CD8-positive, alpha-beta memory T cell (primary cell): Measurements from ENCODE around the gene DNASE1L1. TPM values are rescaled to one million over a fixed set of nuclear protein-coding genes. Genes with fewer than 3 reads are reported as not detected.
A peak's percentile ranks its signal among the peaks of the same experiment; 100 is the strongest.

Experiments used
- CTCF ChIA-PET: fragments of 350-600 bp; sonication (Branson Sonifier 250); formaldehyde crosslinking; loops from one replicate; lab custom pipeline; 2021; ENCODE audit warnings: antibody characterized with exemption; lab: Charles Lee
- POLR2A ChIA-PET: fragments of 350-600 bp; sonication (Branson Sonifier 250); formaldehyde crosslinking; loops from one replicate; lab custom pipeline; 2021; ENCODE audit warnings: antibody characterized with exemption; lab: Charles Lee
- DNase-seq, 5 donors: peaks; one replicate each; pipeline versions ENCODE4 v3.0.0 to v3.0.0-alpha.2; 2020 to 2022; ENCODE audit warnings: mixed read lengths in 1 of 5
- H3K27ac ChIP-seq: one replicate; pipeline ENCODE4 v1.7.0; 2013; ENCODE audit warnings: low read depth, mild to moderate bottlenecking, low read length, moderate library complexity
- H3K27me3 ChIP-seq: 2 replicates; pipeline ENCODE4 v1.7.0; 2013; ENCODE audit warnings: low read length, mild to moderate bottlenecking; ENCODE audit not compliant: insufficient read depth, poor library complexity, severe bottlenecking
- H3K36me3 ChIP-seq: 2 replicates; pipeline ENCODE4 v1.7.0; 2013; ENCODE audit warnings: mild to moderate bottlenecking, low read length, moderate library complexity; ENCODE audit not compliant: insufficient read depth
- H3K4me1 ChIP-seq: 2 replicates; pipeline ENCODE4 v1.7.0; 2013; ENCODE audit warnings: mild to moderate bottlenecking, low read length, moderate library complexity; ENCODE audit not compliant: insufficient read depth
- H3K4me3 ChIP-seq: 2 replicates; pipeline ENCODE4 v1.7.0; 2013; ENCODE audit warnings: mild to moderate bottlenecking, low read length
- H3K9me3 ChIP-seq: 2 replicates; pipeline ENCODE4 v1.7.0; 2013; ENCODE audit warnings: mild to moderate bottlenecking, low read length
- H3K27ac Mint-ChIP-seq, 8 donors: one replicate each; pipeline ENCODE4 v1.8.0; 2020 to 2021; ENCODE audit warnings: mixed read lengths in 8 of 8, mild to moderate bottlenecking in 6 of 8, inconsistent platforms in 3 of 8, moderate library complexity in 3 of 8
- H3K27me3 Mint-ChIP-seq, 2 donors: one replicate each; pipeline ENCODE4 v1.8.0; 2020 to 2021; ENCODE audit warnings: mixed read lengths in 2 of 2, mild to moderate bottlenecking in 1 of 2, moderate library complexity in 1 of 2
- H3K36me3 Mint-ChIP-seq, 3 donors: one replicate each; pipeline ENCODE4 v1.8.0; 2020 to 2021; ENCODE audit warnings: mixed read lengths in 3 of 3, inconsistent platforms in 1 of 3, mild to moderate bottlenecking in 1 of 3
- H3K4me1 Mint-ChIP-seq, 3 donors: one replicate each; pipeline ENCODE4 v1.8.0; 2020 to 2021; ENCODE audit warnings: mixed read lengths in 3 of 3, inconsistent platforms in 1 of 3, mild to moderate bottlenecking in 1 of 3
- H3K4me3 Mint-ChIP-seq, 7 donors: one replicate each; pipeline ENCODE4 v1.8.0; 2020 to 2021; ENCODE audit warnings: mixed read lengths in 7 of 7, mild to moderate bottlenecking in 6 of 7, moderate library complexity in 4 of 7, inconsistent platforms in 2 of 7
- H3K9me3 Mint-ChIP-seq, 5 donors: one replicate each; pipeline ENCODE4 v1.8.0; 2020 to 2022; ENCODE audit warnings: mixed read lengths in 5 of 5, mild to moderate bottlenecking in 3 of 5, moderate library complexity in 2 of 5, inconsistent platforms in 1 of 5
- polyA plus RNA-seq: library from polyadenylated mRNA; unstranded; fragments of 300-500 nt; fragmentation: Illumina TruSeq; gene quantifications from one replicate; pipeline ENCODE4 v1.2.3, GENCODE V29; 2021
- total RNA-seq, 2 experiments: library from RNA; stranded (reverse); gene quantifications; one replicate each; pipeline ENCODE4 v1.2.3, GENCODE V29; 2021

DNASE1L1 gene
- total and polyA plus RNA-seq, 3 experiments from 2014 or later: 9.8 to 19.1 (median 10.1) TPM

DNA sequence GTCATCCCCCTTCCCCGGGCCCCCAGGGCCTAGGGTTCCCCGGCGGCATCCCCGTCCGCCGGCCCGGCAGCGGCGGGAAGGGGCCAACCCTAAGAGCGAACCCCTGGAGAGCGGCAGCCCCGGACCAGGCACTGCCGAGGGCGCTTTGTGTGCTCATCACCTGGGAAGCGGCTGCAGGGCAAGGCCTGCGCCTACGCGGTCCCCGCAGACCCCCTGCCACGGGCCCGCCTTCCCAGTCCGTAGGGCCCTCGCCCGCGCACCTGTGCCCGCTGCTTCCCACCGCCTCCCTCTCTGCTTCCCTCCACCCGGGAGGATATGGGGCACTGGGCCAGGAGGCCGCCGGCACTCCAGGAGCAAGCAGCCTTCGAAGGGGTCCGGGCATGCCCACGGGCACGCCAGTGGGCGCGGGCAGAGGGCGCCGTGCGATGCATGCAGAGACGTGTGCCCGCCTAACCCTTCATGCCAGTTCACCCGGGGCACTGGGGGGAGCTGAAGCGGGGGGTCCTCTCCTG, 37.2 kb downstream of the DNASE1L1 start:
- H3K9me3 ChIP-seq: no peaks in the 10 kb centered on the region
- Mint-ChIP-seq H3K9me3 (no peaks in the 10 kb centered on the region), H3K27me3 (peaks cover 0 to 8% of the 10 kb centered on the region in 2 donors), H3K4me1 (peaks cover 33 to 38% (median 37%) of the 10 kb centered on the region in 3 donors), H3K36me3 (peaks cover 0 to 20% (median 0%) of the 10 kb centered on the region in 3 donors), H3K4me3 (peak overlapping the region; percentile 82 to 94 (median 88)), H3K27ac (peak overlapping the region; percentile 81 to 100 (median 96))
- peaks cover 42% of the 10 kb centered on the region for H3K4me1 ChIP-seq
- peak overlapping the region; percentile 54 for H3K27ac ChIP-seq
- no peaks in the 10 kb centered on the region for H3K27me3 ChIP-seq
- ChIA-PET CTCF (interaction anchor here (1.2 kb wide), 1 partner anchor 10 kb away, joined by 3 read pairs; no protein-coding TSS in a partner anchor), POLR2A (no interaction called here)
- peak in 1 of 5 donors; percentile 3 for DNase-seq
- peaks cover 7% of the 10 kb centered on the region for H3K36me3 ChIP-seq
- peak overlapping the region; percentile 15 for H3K4me3 ChIP-seq

- Histone ChIP-seq H3K4me1 (peaks cover 47% of the 10 kb centered on the region), H3K27me3 (no peaks in the 10 kb centered on the region), H3K9me3 (no peaks in the 10 kb centered on the region), H3K36me3 (peaks cover 14% of the 10 kb centered on the region), H3K4me3 (peak overlapping the region; percentile 94), H3K27ac (peak overlapping the region; percentile 99)
- peak; percentile 85 to 96 (median 89) for DNase-seq
- peaks cover 34 to 39% (median 36%) of the 10 kb centered on the region in 3 donors for H3K4me1 Mint-ChIP-seq
- peaks cover 0 to 26% (median 0%) of the 10 kb centered on the region in 3 donors for H3K36me3 Mint-ChIP-seq
- H3K27me3 Mint-ChIP-seq: peaks cover 0 to 8% of the 10 kb centered on the region in 2 donors
- ChIA-PET CTCF (interaction anchor here (1.0 to 1.2 kb wide), 2 partner anchors 11 to 27 kb away, joined by 3 to 4 read pairs; partner anchors contain the start of gene RPL10), POLR2A (interaction anchor here (0.9 to 3.7 kb wide), 12 partner anchors 8 to 444 kb away, joined by 3 to 22 read pairs (median 4); partner anchors contain the start of genes ATP6AP1, EMD, RPL10 and SLC10A3)
- H3K4me3 Mint-ChIP-seq: peak overlapping the region; percentile 82 to 97 (median 86)
- H3K9me3 Mint-ChIP-seq: no peaks in the 10 kb centered on the region
- peak overlapping the region; percentile 73 to 100 (median 82) for H3K27ac Mint-ChIP-seq
Observed at GRCh38 chrX:154371017-154371788, 37.9 kb downstream of the DNASE1L1 start.

DNA sequence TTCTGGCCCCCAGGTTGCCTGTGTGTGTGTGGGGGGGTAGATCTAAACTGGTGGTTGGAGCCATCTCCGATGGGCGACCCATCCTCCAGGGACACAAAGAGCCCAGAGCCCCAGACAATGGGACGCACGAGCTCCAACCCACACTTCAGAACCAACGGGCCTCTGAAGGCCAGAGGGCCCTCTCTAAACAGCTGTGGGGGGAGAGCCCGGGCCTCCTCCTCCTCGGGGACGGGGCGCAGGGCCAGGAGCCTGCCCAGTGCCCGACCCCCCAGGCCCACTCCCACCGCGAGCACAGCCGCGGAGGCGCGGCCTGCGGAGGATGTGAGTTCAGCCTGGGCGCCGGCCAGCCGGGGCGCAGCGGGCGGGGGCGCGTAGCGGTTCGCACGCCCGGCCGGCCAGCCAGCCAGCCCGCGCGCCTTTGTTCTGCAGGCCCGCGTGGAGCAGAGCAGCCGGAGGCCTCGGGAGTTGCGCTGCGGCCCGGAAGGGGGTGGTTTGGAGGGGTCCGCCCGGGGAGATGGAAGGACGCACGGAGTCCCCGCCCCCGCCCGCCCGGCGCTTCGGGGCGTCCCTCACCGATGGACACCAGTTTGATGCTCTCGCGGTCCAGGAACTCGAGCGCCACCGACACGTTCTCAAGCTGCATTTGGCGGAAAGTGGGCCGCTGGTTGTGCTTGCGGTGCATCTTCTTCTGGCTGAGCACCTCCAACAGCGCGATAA, 38.6 kb downstream of the DNASE1L1 start:
- POLR2A ChIA-PET: interaction anchor here (0.9 to 3.7 kb wide), 12 partner anchors 8 to 443 kb away, joined by 3 to 22 read pairs (median 4); partner anchors contain the start of genes ATP6AP1, EMD, RPL10 and SLC10A3
- Histone ChIP-seq H3K9me3 (no peaks in the 10 kb centered on the region), H3K27ac (peak overlapping the region; percentile 99), H3K4me1 (peaks cover 48% of the 10 kb centered on the region), H3K36me3 (peaks cover 15% of the 10 kb centered on the region), H3K4me3 (peak overlapping the region; percentile 94), H3K27me3 (no peaks in the 10 kb centered on the region)
- Mint-ChIP-seq H3K4me3 (peak overlapping the region; percentile 93 to 99 (median 95)), H3K36me3 (peaks cover 0 to 31% (median 2%) of the 10 kb centered on the region in 3 donors), H3K4me1 (peaks cover 34 to 39% (median 37%) of the 10 kb centered on the region in 3 donors), H3K9me3 (no peaks in the 10 kb centered on the region), H3K27ac (peak overlapping the region; percentile 96 to 100 (median 98)), H3K27me3 (peaks cover 0 to 8% of the 10 kb centered on the region in 2 donors)
- CTCF ChIA-PET: interaction anchor here (1.0 kb wide), 1 partner anchor 27 kb away, joined by 4 read pairs; the partner anchor contains the start of gene RPL10
- DNase-seq: peak in 1 of 5 donors; percentile 1

GRCh38 chrX:154369449-154370299, 39.4 kb downstream of the DNASE1L1 start:
- H3K4me3 ChIP-seq: peak overlapping the region; percentile 94
- ChIA-PET CTCF (interaction anchor here (0.9 to 2.2 kb wide), 4 partner anchors 19 to 443 kb away, joined by 3 to 7 read pairs (median 4); partner anchors contain the start of genes ARHGAP4 and RPL10), POLR2A (interaction anchor here (1.0 to 3.7 kb wide), 5 partner anchors 9 to 160 kb away, joined by 3 to 22 read pairs (median 7); partner anchors contain the start of gene EMD)
- H3K4me1 Mint-ChIP-seq: peaks cover 34 to 37% (median 36%) of the 10 kb centered on the region in 3 donors
- H3K27ac ChIP-seq: peak overlapping the region; percentile 99
- H3K27me3 ChIP-seq: no peaks in the 10 kb centered on the region
- H3K27me3 Mint-ChIP-seq: peaks cover 0 to 9% of the 10 kb centered on the region in 2 donors
- H3K36me3 ChIP-seq: peaks cover 22% of the 10 kb centered on the region
- peaks cover 43% of the 10 kb centered on the region for H3K4me1 ChIP-seq
- peak; percentile 65 to 90 (median 75) for DNase-seq
- peak overlapping the region; percentile 96 to 100 (median 98) for H3K27ac Mint-ChIP-seq
- H3K36me3 Mint-ChIP-seq: peaks cover 2 to 37% (median 2%) of the 10 kb centered on the region in 3 donors
- H3K4me3 Mint-ChIP-seq: peak overlapping the region; percentile 93 to 99 (median 95)
- no peaks in the 10 kb centered on the region for H3K9me3 ChIP-seq
- no peaks in the 10 kb centered on the region for H3K9me3 Mint-ChIP-seq

- ChIA-PET CTCF (interaction anchor here (0.9 to 2.2 kb wide), 4 partner anchors 18 to 442 kb away, joined by 3 to 7 read pairs (median 4); partner anchors contain the start of genes ARHGAP4 and RPL10), POLR2A (interaction anchor here (0.9 to 3.7 kb wide), 8 partner anchors 10 to 159 kb away, joined by 3 to 22 read pairs (median 5); partner anchors contain the start of gene EMD)
- H3K4me3 Mint-ChIP-seq: peak overlapping the region; percentile 79 to 99 (median 95)
- H3K27me3 Mint-ChIP-seq: peaks cover 0 to 9% of the 10 kb centered on the region in 2 donors
- Histone ChIP-seq H3K36me3 (peaks cover 31% of the 10 kb centered on the region), H3K4me3 (peak overlapping the region; percentile 77), H3K4me1 (peaks cover 41% of the 10 kb centered on the region), H3K9me3 (no peaks in the 10 kb centered on the region), H3K27me3 (no peaks in the 10 kb centered on the region), H3K27ac (peak overlapping the region; percentile 99)
- peak overlapping the region; percentile 84 to 100 (median 98) for H3K27ac Mint-ChIP-seq
- peaks cover 34 to 38% (median 37%) of the 10 kb centered on the region in 3 donors for H3K4me1 Mint-ChIP-seq
- H3K9me3 Mint-ChIP-seq: no peaks in the 10 kb centered on the region
- DNase-seq: peak; percentile 84 to 98 (median 91)
- H3K36me3 Mint-ChIP-seq: peaks cover 2 to 44% (median 3%) of the 10 kb centered on the region in 3 donors
Observed at GRCh38 chrX:154368630-154369448, 40.2 kb downstream of the DNASE1L1 start.
